HUES48 (cell line): ENCODE results near the gene BHLHE40.

Experiments
- H3K27ac ChIP-seq: one replicate; pipeline ENCODE4 v1.7.0; 2013; ENCODE audit warnings: low read depth, low read length, inconsistent platforms
- H3K27me3 ChIP-seq: 2 replicates; pipeline ENCODE4 v1.6.1; 2013; ENCODE audit warnings: mild to moderate bottlenecking, low read length; ENCODE audit not compliant: control insufficient read depth, insufficient read depth
- H3K36me3 ChIP-seq: 2 replicates; pipeline ENCODE4 v1.6.1; 2013; ENCODE audit warnings: low read length; ENCODE audit not compliant: control insufficient read depth, insufficient read depth
- H3K4me1 ChIP-seq: 2 replicates; pipeline ENCODE4 v1.6.1; 2013; ENCODE audit warnings: mild to moderate bottlenecking, low read length; ENCODE audit not compliant: control insufficient read depth, insufficient read depth
- H3K4me3 ChIP-seq: 2 replicates; pipeline ENCODE4 v1.5.1; 2013; ENCODE audit warnings: mild to moderate bottlenecking, low read depth, low read length
- H3K9ac ChIP-seq: 2 replicates; pipeline ENCODE4 v1.6.1; 2013; ENCODE audit warnings: mild to moderate bottlenecking, low read depth, low read length, moderate library complexity
- H3K9me3 ChIP-seq: 2 replicates; pipeline ENCODE4 v1.6.1; 2013; ENCODE audit warnings: low read length; ENCODE audit not compliant: control insufficient read depth, insufficient read depth

The BHLHE40 gene

GRCh38 chr3:5014391-5014790 is 35.2 kb downstream of the BHLHE40 start:
- Histone ChIP-seq H3K4me1 (peaks cover 16% of the 10 kb centered on the region; the same call in 1 of the 2 replicates), H3K27me3 (no peaks in the 10 kb centered on the region), H3K9me3 (no peaks in the 10 kb centered on the region), H3K27ac (peak overlapping the region; percentile 59), H3K9ac (no peak overlapping the region), H3K4me3 (no peak overlapping the region), H3K36me3 (no peaks in the 10 kb centered on the region)

GRCh38 chr3:5015056-5015455 is 35.8 kb downstream of the BHLHE40 start:
- Histone ChIP-seq H3K9ac (no peak overlapping the region), H3K36me3 (no peaks in the 10 kb centered on the region), H3K9me3 (no peaks in the 10 kb centered on the region), H3K27me3 (no peaks in the 10 kb centered on the region), H3K4me1 (peaks cover 16% of the 10 kb centered on the region; the same call in 1 of the 2 replicates), H3K27ac (no peak overlapping the region), H3K4me3 (no peak overlapping the region)

GRCh38 chr3:5016211-5017161 is 37.2 kb downstream of the BHLHE40 start:
- Histone ChIP-seq H3K4me1 (peaks cover 16% of the 10 kb centered on the region; the same call in 1 of the 2 replicates), H3K4me3 (no peak overlapping the region), H3K9me3 (no peaks in the 10 kb centered on the region), H3K36me3 (no peaks in the 10 kb centered on the region), H3K27ac (peak overlapping the region; percentile 37), H3K27me3 (no peaks in the 10 kb centered on the region), H3K9ac (no peak overlapping the region)

- H3K9me3 ChIP-seq = no peaks in the 10 kb centered on the region
- no peaks in the 10 kb centered on the region for H3K36me3 ChIP-seq
- no peak overlapping the region for H3K9ac ChIP-seq
- no peaks in the 10 kb centered on the region for H3K27me3 ChIP-seq
- no peak overlapping the region for H3K27ac ChIP-seq
- peaks cover 15% of the 10 kb centered on the region; the same call in 1 of the 2 replicates for H3K4me1 ChIP-seq
- H3K4me3 ChIP-seq = no peak overlapping the region
Measured at GRCh38 chr3:5017925-5018531, 38.8 kb downstream of the BHLHE40 start.

- peaks cover under 1% of the 10 kb centered on the region; the same call in 1 of the 2 replicates for H3K4me1 ChIP-seq
- H3K27me3 ChIP-seq = no peaks in the 10 kb centered on the region
- H3K4me3 ChIP-seq = no peak overlapping the region
- H3K27ac ChIP-seq = no peak overlapping the region
- no peaks in the 10 kb centered on the region for H3K36me3 ChIP-seq
- no peaks in the 10 kb centered on the region for H3K9me3 ChIP-seq
- no peak overlapping the region for H3K9ac ChIP-seq
Measured at GRCh38 chr3:5019411-5020241, 40.4 kb downstream of the BHLHE40 start.

GRCh38 chr3:5020242-5020722 is 41.0 kb downstream of the BHLHE40 start:
- no peak overlapping the region for H3K4me3 ChIP-seq
- no peaks in the 10 kb centered on the region for H3K9me3 ChIP-seq
- no peaks in the 10 kb centered on the region for H3K36me3 ChIP-seq
- H3K27ac ChIP-seq = no peak overlapping the region
- H3K9ac ChIP-seq = no peak overlapping the region
- H3K4me1 ChIP-seq = no peaks in the 10 kb centered on the region; the same call in 1 of the 2 replicates
- no peaks in the 10 kb centered on the region for H3K27me3 ChIP-seq

- Histone ChIP-seq H3K27me3 (no peaks in the 10 kb centered on the region), H3K9ac (no peak overlapping the region), H3K4me1 (peaks cover 6% of the 10 kb centered on the region; the same call in 1 of the 2 replicates), H3K4me3 (no peak overlapping the region), H3K9me3 (no peaks in the 10 kb centered on the region), H3K36me3 (no peaks in the 10 kb centered on the region), H3K27ac (peak overlapping the region; percentile 94)
Measured at GRCh38 chr3:5021116-5022092, 42.2 kb downstream of the BHLHE40 start.

GRCh38 chr3:5022187-5022965 is 43.1 kb downstream of the BHLHE40 start:
- Histone ChIP-seq H3K9ac (no peak overlapping the region), H3K4me3 (no peak overlapping the region), H3K9me3 (no peaks in the 10 kb centered on the region), H3K4me1 (peaks cover 6% of the 10 kb centered on the region; the same call in 1 of the 2 replicates), H3K36me3 (no peaks in the 10 kb centered on the region), H3K27ac (peak overlapping the region; percentile 94), H3K27me3 (no peaks in the 10 kb centered on the region)

- H3K4me3 ChIP-seq = no peak overlapping the region
- H3K36me3 ChIP-seq = no peaks in the 10 kb centered on the region
- peak overlapping the region; percentile 94 for H3K27ac ChIP-seq
Measured at GRCh38 chr3:5022966-5023776, 43.9 kb downstream of the BHLHE40 start.

More at GRCh38 chr3:5022966-5023776, 43.9 kb downstream of the BHLHE40 start:
- H3K9ac ChIP-seq = no peak overlapping the region
- H3K4me1 ChIP-seq = peaks cover 6% of the 10 kb centered on the region; the same call in 1 of the 2 replicates
- no peaks in the 10 kb centered on the region for H3K9me3 ChIP-seq
- no peaks in the 10 kb centered on the region for H3K27me3 ChIP-seq
